Activated CD8-positive, alpha-beta memory T cell treated with anti-CD3 and anti-CD28 coated beads for 24 hours (primary cell): Measurements from ENCODE around the gene USP20.
"Not testable (repeated sequence)": the region's sequence is repeated elsewhere in the genome, so short reads cannot be mapped to it uniquely, and the experiment has no call there.

Experiments used
- DNase-seq: peaks from one replicate; pipeline ENCODE4 v3.0.0-alpha.2; 2020

USP20 gene

DNA sequence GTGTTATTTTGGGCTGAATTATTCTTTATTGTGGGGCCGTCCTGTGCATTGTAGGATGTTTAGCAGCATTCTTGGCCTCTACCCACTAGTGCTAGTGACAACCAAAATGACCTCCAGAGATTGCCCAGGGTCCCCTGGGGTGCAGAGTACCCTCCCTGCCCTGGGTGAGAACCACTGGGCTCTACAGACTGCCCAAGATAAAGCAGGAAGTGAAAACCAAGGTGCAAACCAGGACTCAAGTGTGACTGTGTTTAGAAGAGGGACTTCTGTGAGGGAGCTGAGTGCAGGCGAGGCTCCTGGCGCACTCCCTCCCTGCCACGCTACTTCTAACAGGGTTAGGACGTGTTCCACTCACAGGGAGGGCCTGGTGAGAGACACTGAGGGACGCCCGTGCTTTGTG lies 41.6 kb downstream of the USP20 start:
- DNase-seq, result no peak

GRCh38 chr9:129878291-129878690 lies 43.0 kb downstream of the USP20 start:
- DNase-seq, result no peak

DNA sequence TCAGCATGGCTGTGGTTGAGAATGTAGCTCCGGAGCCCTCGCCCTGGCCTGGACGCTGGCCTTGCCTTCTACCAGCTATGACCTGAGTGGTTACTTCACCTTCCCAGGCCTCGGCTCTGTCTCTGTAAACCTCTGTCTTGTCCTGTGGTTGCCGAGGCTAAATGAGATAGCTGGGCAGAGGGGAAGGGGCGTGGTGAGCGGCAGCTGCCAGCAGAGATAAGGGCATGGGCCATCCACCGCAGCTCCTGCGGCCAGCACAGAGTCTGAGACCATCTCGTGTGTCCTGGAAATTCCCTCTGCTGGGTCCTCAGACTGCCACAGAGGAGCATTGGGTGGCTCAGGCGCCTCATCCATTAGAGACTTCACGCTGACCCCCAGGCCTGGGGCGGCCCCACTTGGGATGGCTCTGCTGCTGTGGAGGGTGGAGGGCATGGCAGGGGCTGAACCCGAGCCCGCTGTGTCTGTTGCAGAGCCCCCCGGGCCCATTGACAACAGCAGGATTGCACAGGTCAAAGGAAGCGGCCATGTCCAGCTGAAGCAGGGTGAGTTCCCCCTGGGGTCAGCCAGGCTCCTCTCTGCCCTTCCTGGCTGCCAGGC lies 43.9 kb downstream of the USP20 start:
- no peak for DNase-seq

GRCh38 chr9:129879991-129880653 lies 44.9 kb downstream of the USP20 start:
- no peak for DNase-seq

GRCh38 chr9:129880654-129881546 lies 45.6 kb downstream of the USP20 start:
- no peak for DNase-seq

- no peak for DNase-seq
Observed at GRCh38 chr9:129881547-129882324, 46.5 kb downstream of the USP20 start.

DNA sequence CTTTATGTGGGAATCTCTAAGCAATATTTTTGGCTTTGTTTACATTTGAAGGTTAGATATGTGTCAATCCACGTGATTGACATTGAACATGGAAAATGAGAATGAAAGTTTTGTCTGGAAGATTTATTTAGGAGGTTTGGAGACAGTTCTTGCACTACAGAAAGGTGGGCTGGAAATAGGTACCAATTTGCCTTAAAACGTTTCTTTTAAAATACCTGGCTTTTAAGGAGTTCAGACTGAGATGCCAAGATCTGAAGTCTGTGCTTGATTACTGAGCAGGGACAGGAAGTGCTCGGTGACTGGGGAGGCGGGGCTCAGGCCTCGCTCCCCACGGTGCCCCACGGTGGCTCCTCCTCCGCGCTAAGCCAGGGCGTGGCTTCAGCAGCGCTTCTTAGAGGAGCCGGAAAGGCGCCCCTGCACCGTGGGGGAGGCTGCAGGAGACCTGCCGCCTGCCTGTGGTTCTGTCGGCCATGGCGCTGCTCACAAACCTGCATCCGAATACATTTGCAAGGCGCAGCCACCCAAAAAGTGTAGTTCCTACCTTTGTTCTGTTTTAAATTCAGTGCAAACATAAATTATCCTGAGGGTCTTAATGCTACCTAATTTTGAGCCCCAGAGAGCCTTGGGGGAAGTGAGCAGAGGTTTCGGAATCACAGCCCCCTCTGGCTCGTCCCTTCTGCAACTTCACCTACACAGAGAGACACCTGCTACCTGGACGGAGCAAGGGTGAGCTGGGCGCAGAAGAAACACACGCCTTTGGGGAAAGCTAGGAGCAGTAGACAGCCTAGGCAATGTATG lies 49.2 kb downstream of the USP20 start:
- peak; percentile 97 for DNase-seq

GRCh38 chr9:129885018-129885669 lies 49.9 kb downstream of the USP20 start:
- DNase-seq, result peak; percentile 86

DNA sequence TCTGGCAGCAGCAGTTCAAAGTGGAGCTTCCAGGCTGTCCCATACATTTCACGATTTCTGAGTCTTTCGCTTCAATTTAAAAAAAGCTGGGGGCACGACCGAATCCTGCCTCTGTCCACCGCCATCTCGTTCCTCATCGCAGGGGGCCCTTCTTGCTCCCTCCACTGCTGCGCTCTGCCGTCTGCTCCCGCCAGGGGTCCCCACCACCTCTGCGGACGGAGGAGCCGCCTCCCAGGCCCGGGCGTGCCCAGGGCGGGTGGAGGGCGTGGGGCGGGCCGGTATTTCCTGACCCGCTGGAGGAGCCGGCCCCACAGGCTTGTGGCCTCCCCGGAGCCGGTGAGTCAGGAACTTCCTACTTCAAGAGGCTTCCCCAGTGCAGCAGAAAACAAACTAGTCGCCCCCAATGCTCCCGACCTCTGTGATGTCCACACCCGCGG lies 50.4 kb downstream of the USP20 start:
- DNase-seq, result peak; percentile 97

- peak; percentile 81 for DNase-seq
Observed at GRCh38 chr9:129886226-129887174, 51.2 kb downstream of the USP20 start.

GRCh38 chr9:129887334-129888292 lies 52.4 kb downstream of the USP20 start:
- peak; percentile 83 for DNase-seq

GRCh38 chr9:129888293-129889121 lies 53.2 kb downstream of the USP20 start:
- DNase-seq, result peak; percentile 92

GRCh38 chr9:129889122-129889940 lies 54.1 kb downstream of the USP20 start:
- peak; percentile 78 for DNase-seq

- DNase-seq, result peak; percentile 88
Observed at GRCh38 chr9:129889941-129890717, 54.9 kb downstream of the USP20 start.

DNA sequence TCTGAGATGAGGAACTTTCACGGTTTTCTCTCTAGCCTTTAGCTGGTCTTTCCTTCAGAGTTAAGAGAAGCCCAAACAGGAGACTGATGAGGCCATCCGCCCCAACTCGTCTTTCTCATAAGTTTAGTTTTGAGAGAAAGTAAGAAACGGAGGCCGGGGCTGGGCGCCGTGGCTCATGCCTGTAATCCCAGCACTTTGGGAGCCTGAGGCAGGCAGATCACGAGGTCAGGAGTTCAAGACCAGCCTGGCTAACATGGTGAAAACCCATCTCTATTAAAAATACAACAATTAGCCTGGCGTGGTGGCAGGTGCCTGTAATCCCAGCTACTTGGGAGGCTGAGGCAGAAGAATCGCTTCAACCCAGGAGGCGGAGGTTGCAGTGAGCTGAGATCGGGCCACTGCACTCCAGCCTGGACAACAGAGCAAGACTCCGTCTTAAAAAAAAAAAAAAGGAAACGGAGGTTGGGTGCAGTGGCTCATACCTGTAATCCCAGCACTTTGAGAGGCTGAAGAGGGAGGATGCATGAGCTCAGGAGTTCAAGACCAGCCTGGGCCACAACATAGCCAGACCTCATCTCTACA lies 55.6 kb downstream of the USP20 start:
- DNase-seq, result not testable (repeated sequence)

DNA sequence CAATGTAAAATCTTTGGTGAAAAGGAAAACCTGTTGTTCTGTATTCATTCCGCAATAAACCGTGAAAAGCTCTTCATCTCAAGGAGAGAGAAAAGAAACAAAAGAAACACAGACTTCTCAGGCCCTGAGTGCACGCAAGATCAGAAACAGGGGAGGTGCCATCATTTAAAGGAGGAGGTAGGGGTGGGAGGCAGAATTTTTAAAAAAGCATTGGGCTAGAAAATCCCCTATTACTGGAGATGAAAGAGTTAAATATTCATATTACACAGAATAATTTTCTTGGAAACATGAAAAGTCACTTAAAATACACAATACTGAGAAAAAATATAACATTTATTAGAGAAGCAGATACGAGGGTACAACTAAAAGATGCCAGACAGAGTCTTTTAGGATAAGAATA lies 56.3 kb downstream of the USP20 start:
- DNase-seq, result no peak
